ENCODE data around the gene KCNT1.

The KCNT1 gene

DNA sequence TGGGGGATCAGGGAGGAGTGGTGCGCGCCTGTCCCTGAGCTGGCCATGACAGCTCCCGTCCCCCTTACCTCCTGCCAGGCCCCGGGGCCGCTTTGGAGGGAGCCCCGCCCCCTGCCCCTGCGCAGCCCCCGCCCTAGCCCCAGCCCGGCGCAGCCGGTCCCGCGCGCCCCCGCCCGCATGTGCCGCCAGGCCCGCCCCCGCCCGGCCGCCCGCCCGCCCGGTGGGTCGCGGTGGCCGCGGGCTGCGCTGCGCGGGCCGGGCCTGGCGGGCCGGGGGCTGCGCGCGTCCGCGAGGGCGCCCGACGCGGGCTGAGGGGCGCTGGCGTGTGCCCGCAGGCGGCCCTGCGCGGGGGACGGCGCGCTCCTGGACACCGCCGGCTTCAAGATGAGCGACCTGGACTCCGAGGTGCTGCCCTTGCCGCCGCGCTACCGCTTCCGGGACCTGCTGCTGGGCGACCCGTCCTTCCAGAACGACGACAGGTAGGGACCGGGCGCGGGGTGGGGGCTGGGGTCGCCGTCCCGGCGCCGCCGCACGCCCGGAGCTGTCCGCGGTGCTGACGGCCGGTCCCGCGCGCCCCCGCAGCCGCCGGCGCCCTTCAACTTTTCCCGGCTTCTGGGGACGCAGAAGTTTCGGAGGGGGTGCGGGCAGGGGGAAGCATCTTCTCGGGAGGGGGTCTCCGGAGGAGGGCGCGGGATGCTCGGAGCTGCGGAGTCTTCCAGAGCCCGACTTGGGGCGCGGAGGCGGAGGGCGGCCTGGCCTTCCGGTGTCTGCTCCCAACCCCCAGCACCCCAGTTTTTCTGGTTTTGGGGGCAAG lies 12.5 kb downstream of the KCNT1 start:
- DNase-seq (ENCODE audit: low spot score): no peak
- TF ChIP-seq, protein P1, sequence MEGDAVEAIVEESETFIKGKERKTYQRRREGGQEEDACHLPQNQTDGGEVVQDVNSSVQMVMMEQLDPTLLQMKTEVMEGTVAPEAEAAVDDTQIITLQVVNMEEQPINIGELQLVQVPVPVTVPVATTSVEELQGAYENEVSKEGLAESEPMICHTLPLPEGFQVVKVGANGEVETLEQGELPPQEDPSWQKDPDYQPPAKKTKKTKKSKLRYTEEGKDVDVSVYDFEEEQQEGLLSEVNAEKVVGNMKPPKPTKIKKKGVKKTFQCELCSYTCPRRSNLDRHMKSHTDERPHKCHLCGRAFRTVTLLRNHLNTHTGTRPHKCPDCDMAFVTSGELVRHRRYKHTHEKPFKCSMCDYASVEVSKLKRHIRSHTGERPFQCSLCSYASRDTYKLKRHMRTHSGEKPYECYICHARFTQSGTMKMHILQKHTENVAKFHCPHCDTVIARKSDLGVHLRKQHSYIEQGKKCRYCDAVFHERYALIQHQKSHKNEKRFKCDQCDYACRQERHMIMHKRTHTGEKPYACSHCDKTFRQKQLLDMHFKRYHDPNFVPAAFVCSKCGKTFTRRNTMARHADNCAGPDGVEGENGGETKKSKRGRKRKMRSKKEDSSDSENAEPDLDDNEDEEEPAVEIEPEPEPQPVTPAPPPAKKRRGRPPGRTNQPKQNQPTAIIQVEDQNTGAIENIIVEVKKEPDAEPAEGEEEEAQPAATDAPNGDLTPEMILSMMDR (IDR thresholded peaks at IDR 0.05; ENCODE audit: extremely low read depth, missing control alignments): no peak

DNA sequence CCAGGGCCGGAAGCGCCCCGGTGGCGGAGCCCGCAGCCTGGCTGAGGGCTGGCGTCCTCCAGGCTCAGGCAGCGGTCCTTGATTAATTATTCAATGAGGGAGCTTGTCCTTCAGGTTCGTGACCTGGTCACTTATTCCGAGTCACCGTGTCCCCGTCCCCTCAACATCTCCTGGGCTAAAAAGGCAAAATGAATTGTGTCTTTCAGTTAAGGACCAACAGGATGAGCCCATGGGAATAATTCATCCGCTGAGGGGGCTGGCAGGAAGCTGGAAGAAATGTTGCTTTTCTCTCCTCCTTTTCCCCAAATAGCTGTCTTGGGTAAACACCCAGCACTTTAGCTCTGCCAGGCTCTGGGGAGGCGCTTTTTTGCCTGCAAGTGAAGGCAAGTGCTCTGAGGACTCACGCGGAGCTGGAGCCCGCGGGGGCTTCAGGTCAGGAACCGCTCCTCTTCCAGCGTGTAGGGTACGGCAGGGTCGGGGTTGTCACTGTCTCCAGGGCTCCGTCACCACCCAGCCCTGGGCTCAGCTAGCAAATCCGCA lies 13.1 kb downstream of the KCNT1 start:
- TF ChIP-seq, protein P1 (IDR thresholded peaks at IDR 0.05; ENCODE audit: extremely low read depth, missing control alignments): no peak

DNA sequence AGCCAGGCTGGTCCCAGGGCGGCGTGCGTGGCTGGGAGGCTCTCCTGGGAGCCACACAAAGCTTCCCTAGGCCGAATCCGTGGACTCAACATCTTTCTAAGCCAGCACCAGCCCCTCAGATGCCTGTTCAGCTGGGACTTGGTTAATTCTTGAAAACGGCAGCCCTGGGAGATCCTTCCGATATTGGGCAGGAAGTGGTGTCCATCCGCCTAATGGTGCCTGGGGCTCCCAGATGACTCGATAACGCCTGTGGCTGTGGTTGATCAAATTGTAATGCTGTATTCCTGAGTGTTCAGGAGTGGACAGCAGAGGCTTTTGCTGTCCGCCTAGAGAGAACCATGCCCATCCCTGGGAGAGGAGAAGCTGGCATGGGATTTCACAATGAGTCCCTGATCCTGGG lies 14.1 kb downstream of the KCNT1 start:
- TF ChIP-seq, protein P1 (IDR thresholded peaks at IDR 0.05; ENCODE audit: extremely low read depth, missing control alignments): no peak
- DNase-seq (ENCODE audit: low spot score): no peak

More for the DNA sequence above, 13.1 kb downstream of the KCNT1 start:
- DNase-seq (ENCODE audit: low spot score): no peak

DNA sequence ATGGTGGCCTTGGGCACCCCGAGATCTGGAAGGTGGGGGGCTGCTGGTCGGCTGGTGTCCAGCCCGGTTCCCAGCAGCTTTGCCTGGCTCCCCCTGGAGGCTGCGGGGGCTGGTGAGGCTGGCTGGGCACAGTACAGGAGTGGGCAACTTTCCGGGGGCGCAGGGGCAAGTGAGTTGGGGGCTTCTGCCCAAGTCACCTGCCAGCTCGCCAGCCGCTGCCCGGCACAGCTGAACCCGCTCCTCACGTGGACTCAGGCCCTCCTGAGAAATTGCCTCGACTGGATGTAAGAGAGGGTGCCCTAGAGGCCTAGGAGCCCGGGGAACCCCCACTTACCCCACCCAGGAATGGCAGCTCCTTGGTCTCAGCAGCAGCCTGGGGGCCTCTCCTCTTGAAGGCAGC lies 15.4 kb downstream of the KCNT1 start:
- DNase-seq (ENCODE audit: low spot score): no peak
- TF ChIP-seq, protein P1 (IDR thresholded peaks at IDR 0.05; ENCODE audit: extremely low read depth, missing control alignments): no peak

DNA sequence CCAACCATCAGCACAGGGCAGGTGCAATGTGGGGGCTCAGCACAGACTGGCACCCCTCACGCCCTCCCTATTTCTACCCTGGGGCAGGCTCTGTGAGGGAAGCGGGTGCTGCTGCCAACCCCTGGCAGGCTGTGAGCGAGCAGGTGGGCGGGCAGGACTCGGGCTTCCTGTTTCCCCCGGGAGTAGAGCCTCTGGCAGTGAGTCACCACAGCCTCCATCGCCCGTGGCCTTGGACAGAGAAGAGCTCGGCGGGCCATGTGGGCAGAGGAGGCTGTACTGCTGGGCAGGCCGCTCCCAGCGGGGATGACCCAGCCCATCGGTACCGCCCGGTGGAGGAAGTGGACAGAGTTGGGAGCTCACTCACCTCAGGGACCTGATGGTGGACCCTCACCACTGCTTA lies 16.6 kb downstream of the KCNT1 start:
- no peak for DNase-seq (ENCODE audit: low spot score)
- TF ChIP-seq, protein P1 (IDR thresholded peaks at IDR 0.05; ENCODE audit: extremely low read depth, missing control alignments): no peak

DNA sequence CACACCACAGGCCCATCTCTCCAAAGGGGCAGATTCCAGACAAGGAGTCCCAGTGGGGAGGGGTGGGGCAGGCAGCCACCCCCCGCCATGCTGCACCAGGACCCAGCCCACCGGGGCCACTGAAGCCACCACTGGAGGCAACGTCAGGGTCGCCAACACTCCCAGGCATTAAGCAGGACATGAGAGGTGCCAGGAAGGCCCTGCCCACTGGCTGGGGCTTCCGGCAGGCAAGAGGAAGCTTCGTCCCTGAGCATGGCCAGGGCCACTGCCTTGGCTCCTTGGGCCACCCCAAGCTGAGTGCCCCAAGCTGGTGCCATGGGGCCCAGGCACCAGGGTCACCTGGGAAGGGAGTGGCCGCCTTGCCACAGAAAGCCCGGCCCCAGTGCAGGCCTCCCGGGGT lies 17.5 kb downstream of the KCNT1 start:
- TF ChIP-seq, protein P1 (IDR thresholded peaks at IDR 0.05; ENCODE audit: extremely low read depth, missing control alignments): no peak
- no peak for DNase-seq (ENCODE audit: low spot score)

DNA sequence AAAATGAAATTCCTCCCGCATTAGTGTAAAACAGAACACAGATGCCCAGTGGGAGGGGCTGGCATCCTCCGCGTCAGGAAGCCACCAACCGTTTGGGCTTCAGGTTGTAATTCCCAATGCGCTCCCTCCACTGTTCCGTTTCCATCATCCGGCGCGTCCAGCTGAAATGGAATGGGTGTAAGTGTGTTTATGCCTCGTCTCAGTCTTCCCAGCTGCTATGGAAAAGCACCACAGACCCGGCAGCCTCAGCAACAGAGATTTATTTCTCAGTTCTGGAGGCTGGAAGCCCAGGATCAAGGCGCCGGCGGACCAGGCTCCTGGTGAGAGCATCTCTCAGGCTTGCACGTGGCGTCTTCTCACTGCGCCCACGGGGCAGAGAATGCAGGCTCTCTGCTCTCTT lies 20.4 kb downstream of the KCNT1 start:
- TF ChIP-seq, protein P1 (IDR thresholded peaks at IDR 0.05; ENCODE audit: extremely low read depth, missing control alignments): no peak
- no peak for DNase-seq (ENCODE audit: low spot score)
